ENCODE data around the gene CYP26C1.

CYP26C1 gene

GRCh38 chr10:93063977-93064660 is 3.5 kb downstream of the CYP26C1 start:
- no peak for DNase-seq (ENCODE audit: low read depth)

DNA sequence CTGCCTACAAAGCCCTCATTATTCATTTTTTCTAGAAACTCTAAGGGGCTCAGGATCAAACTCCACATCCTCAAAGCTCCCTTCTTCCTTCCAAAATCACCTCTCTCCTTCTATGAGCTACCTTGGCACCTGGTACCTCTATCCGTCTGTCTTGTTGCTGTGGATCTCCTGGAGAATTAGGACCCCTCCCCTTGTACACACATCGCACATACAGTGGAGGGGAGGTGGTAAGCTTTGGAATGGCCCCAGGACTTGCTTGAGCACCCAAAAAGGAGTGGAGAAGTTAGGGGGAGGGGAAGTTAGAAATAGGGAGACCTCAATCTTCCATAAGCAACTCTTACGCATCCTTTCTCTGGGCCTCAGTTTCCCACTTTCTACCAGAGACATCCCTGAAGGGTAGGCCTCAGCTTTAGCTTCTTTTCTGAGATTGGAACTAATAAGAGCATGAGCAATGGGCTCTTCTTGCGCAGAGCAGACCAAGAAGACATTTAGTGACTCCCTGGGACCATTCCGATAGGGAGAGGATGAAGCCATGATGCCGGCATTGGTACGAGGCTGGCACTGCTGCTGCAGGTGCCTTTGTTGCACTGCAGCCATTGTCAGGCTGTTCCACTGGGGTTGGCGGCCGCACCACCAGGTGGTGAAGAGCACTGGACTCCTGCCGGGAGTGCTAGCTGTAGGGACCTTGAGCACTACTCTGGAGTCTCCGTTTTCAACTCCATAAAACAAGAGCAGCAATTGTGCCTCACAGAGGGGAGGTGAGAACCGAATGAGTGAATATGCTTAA is 4.5 kb downstream of the CYP26C1 start:
- no peak for DNase-seq (ENCODE audit: low read depth)

GRCh38 chr10:93065675-93066543 is 5.3 kb downstream of the CYP26C1 start:
- no peak for DNase-seq (ENCODE audit: low read depth)

GRCh38 chr10:93066544-93066913 is 5.9 kb downstream of the CYP26C1 start:
- DNase-seq (ENCODE audit: low read depth) = no peak

DNA sequence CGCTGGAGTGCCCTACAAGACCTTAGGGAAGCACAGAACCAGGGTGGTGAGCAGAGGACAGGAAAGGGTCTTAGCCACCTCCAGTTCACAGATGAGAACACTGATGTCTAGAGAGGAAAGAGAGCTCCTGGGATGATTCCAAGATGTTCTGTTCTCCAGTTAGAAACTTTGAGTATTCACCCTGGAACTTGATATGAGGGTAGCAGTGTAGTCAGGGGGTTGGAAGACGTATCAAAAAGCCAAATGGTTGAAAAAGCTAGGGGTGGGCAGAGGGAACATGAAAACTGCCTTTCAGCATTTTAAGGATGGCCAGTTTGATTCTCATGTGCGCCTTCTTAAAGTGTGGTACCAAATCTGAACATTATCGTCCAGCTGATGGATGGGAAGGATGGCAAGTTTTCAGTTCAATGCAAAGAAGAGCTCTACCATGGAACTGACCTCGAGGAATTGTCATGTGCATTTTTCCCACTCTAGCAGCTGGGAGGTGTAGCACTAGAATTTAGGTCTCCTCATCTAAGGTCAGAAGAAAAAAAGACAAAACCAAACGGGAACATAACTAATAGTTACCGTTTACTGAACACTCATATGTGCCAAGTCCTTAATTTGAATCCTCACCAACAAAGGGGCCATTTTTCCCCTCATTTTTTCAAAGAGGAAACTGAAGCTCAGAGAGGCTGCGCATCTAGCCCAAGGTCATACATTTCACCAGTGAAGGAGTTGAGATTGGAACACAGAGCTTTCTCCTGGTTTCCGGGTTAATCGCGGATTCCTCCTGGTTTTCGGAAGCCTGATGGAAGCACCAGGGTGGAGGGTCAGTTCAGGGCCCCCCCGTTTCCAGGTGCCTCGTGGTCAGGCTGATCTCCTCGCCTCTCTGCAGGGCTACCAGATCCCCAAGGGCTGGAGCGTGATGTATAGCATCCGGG is 7.1 kb downstream of the CYP26C1 start:
- no peak for DNase-seq (ENCODE audit: low read depth)

DNA sequence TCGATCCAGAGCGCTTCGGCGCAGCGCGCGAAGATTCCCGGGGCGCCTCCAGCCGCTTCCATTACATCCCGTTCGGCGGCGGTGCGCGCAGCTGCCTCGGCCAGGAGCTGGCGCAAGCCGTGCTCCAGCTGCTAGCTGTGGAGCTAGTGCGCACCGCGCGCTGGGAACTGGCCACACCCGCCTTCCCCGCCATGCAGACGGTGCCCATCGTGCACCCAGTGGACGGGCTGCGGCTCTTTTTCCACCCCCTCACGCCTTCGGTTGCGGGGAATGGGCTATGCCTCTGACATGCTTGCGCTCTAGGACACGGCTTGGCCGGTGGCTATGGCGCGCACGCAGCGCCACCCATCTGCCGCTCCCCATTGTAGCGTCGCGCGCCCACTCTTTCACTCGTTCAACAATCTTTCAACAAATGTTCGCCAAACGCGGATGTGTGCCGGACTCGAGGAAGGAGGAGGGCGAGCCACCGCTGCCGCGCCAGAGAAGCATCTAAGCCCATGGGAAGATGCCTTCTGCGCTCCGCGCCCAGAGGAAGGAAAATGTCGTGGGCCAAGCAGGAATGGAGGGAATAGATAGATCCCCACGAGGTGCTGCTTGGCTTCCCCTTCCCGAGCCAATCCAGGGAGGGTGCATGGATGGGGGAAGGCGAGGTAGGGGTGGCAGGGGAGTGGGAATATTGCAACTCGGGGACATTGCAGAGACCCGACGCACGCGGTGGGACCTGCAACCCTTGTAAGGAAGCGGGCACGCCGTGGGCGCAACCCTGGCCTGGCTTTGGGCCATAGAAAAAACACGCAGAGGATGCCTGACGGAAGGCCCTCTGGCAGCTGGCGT is 8.0 kb downstream of the CYP26C1 start:
- DNase-seq (ENCODE audit: low read depth) = no peak

- no peak for DNase-seq (ENCODE audit: low read depth)
These were observed 8.6 kb downstream of the CYP26C1 start for GRCh38 chr10:93069245-93069561.

DNA sequence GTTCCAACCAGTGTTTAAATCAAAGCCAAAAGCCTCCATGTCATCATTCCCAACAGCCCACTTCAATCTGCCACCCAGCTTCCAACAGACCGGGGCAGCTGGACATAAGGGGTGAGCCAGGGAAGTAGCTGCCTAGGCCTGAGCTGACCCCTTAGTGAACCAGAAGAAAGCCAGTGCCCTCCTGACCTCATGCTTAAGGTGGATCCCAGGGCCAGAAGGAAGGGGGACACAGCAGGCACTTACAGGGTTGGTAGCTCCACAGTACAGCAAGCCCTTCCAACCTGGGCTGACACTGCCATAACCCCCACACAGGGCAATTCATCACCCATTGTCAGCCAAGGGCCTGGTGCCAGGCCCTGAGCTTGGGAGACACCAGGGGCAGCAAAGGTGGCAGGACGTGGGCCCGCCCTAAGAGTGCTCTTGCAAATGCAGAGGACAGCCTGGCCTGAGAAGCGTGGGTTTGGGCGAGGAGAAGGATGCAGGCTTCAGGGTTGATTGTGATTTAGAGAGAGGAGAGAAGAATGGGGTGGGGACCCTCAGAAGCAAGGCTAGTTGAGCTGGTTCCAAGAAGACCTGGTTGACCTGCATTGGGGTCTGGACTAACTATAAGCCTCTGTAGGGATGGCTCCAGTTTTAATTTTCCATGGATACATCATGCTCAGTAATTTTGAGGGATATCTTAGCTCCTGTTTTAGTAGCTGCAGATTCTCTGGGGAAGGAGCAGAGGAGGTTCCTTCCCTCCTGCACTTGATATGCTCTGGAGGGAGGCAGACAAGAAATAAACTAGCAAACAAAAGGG is 10.0 kb downstream of the CYP26C1 start:
- DNase-seq (ENCODE audit: low read depth) = no peak

GRCh38 chr10:93071177-93071472 is 10.5 kb downstream of the CYP26C1 start:
- DNase-seq (ENCODE audit: low read depth) = no peak

DNA sequence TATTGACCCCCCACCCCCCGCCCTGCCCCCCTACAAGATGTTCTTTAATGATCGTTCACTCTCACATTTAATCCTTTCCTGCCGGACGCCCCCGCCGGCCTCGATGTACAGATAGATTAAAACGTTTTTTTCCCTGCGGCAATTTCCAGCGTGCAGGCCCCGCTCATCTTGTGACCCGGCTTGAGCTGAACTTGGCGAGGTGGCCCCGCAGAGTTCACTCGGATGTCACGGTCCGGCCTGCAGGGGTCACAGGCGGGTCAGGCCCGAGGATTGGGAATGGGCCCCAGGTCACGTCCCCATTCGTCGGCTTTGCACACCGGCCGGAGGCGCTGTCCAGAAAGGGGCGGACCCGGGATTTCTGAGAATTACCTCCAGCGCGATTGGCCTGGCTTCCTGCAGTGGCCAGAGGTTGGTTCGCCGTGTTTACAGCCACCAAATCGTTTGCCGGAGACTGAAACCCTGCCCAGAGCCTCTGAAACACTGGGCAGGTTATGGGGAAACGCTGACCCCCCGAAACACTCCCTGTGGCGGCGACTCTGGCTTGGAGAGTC is 11.2 kb downstream of the CYP26C1 start:
- DNase-seq (ENCODE audit: low read depth) = no peak

GRCh38 chr10:93072225-93072712 is 11.7 kb downstream of the CYP26C1 start:
- DNase-seq (ENCODE audit: low read depth) = no peak

- DNase-seq (ENCODE audit: low read depth) = no peak
These were observed 12.3 kb downstream of the CYP26C1 start for GRCh38 chr10:93072713-93073538.

- no peak for DNase-seq (ENCODE audit: low read depth)
These were observed 13.0 kb downstream of the CYP26C1 start, which contains the start of gene CYP26A1 for GRCh38 chr10:93073539-93074146. Gene CYP26A1 (plus strand): TSS chr10:93073893. CDS start chr10:93073935, 42 bp downstream.

DNA sequence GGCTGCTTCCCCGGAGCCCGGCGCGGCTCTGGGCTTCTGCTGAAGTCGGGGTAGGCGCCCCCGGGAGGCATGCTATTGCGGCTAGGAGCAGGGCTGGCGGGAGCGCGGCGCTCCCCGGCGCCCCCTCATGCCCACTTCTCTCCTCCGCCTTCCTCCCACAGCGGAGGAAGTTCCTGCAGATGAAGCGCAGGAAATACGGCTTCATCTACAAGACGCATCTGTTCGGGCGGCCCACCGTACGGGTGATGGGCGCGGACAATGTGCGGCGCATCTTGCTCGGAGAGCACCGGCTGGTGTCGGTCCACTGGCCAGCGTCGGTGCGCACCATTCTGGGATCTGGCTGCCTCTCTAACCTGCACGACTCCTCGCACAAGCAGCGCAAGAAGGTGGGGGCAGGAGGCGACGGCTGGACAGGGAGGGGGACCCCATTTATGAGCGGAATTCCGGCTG is 13.6 kb downstream of the CYP26C1 start:
- DNase-seq (ENCODE audit: low read depth) = no peak

DNA sequence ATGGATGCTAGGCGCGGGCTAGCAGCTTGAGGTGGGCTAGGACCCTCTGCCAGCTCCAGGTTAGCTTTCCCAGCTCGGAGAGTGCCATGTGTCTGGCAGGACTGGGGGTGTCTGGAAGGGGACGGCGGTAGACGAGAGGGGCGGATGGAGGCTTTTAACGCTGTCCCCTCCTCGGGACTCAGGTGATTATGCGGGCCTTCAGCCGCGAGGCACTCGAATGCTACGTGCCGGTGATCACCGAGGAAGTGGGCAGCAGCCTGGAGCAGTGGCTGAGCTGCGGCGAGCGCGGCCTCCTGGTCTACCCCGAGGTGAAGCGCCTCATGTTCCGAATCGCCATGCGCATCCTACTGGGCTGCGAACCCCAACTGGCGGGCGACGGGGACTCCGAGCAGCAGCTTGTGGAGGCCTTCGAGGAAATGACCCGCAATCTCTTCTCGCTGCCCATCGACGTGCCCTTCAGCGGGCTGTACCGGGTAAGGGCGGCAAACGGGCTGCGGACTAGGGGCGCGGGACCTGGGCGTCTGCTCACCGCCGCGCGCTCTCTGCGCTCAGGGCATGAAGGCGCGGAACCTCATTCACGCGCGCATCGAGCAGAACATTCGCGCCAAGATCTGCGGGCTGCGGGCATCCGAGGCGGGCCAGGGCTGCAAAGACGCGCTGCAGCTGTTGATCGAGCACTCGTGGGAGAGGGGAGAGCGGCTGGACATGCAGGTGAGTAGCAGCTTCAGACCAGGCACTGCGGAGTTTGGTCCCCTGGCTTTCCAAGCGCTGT is 14.2 kb downstream of the CYP26C1 start:
- no peak for DNase-seq (ENCODE audit: low read depth)

DNA sequence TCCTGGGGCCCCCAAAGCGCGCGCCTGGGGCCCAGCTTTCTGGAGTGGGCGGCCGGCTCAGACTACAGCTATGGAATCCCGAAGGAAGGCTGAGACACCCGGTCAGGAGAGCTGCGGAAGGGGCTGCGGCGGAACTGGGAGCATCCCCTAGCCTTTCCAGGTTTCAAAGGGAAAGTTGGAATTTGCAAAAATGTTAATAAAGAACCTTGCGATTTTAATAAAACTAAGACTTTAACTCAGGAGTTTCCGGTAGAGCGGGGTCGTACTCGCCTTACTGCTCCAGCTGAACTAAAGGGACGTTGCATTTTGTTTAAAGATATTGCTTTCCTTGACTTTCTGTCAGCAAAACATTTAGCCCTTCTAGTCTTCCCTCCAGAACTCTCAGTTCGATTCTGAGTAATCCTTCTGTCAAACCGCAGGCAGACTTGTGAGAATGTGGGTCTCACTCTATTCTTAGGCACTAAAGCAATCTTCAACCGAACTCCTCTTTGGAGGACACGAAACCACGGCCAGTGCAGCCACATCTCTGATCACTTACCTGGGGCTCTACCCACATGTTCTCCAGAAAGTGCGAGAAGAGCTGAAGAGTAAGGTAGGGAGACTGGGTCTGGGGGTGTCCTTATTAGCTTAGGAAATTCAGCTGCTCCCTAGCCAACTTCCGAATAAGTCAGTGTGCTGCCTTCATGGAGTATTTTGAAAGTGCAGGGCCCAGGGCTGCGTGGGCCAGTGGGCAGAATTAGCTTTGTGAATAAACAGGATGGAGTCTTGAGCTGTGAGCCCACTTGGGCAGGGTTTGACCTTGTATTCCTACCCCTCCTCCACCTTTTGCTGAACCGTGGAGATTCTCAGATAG is 15.0 kb downstream of the CYP26C1 start:
- DNase-seq (ENCODE audit: low read depth) = no peak

Data from activated T-cell treated with anti-CD3 and anti-CD28 coated beads for 24 hours (primary cell).